ENCODE data around the gene TLR10.
"Not testable (repeated sequence)": the region's sequence is repeated elsewhere in the genome, so short reads cannot be mapped to it uniquely, and the experiment has no call there.

Gene TLR10, protein sequence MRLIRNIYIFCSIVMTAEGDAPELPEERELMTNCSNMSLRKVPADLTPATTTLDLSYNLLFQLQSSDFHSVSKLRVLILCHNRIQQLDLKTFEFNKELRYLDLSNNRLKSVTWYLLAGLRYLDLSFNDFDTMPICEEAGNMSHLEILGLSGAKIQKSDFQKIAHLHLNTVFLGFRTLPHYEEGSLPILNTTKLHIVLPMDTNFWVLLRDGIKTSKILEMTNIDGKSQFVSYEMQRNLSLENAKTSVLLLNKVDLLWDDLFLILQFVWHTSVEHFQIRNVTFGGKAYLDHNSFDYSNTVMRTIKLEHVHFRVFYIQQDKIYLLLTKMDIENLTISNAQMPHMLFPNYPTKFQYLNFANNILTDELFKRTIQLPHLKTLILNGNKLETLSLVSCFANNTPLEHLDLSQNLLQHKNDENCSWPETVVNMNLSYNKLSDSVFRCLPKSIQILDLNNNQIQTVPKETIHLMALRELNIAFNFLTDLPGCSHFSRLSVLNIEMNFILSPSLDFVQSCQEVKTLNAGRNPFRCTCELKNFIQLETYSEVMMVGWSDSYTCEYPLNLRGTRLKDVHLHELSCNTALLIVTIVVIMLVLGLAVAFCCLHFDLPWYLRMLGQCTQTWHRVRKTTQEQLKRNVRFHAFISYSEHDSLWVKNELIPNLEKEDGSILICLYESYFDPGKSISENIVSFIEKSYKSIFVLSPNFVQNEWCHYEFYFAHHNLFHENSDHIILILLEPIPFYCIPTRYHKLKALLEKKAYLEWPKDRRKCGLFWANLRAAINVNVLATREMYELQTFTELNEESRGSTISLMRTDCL

DNA sequence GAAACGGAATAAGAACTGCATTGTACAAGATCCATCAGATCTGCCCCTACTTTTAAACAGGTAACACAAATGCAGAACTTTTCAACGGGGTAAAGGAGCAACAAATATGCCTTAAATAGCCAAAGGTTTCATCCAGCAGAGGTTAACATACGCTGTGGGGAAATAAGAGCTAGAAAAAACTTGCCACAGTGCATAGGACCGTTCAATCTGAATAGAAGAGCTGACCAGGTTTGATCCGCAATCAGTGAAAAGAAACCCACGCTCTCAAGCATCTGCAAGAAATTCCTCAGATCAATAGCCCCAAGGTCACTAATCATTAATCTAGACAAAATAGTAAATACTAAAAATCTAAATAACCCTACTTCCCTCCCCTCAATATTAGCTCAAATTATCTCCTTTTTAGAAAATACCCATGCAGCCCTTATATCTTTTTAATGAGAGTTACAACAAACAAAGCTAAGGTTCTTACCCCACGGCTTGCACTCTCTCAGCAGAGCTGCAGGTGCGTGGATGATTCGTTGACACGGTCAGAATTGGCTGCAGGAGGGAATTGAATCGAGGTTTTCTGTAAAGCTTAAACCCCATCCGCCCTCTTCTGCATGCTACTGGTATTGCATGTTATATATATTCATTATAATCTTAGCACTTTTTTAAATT, at the start of gene TLR10:
TSS of gene TLR10 (minus strand) at position 539 of the 657 bp plus-strand sequence. CDS start 7,400 bp downstream, outside the sequence.
- H3K4me3 ChIP-seq (ENCODE audit: low read depth, low read length): no peak within 1 kb of the TSS
- DNase-seq (ENCODE audit: low read depth): no peak

DNA sequence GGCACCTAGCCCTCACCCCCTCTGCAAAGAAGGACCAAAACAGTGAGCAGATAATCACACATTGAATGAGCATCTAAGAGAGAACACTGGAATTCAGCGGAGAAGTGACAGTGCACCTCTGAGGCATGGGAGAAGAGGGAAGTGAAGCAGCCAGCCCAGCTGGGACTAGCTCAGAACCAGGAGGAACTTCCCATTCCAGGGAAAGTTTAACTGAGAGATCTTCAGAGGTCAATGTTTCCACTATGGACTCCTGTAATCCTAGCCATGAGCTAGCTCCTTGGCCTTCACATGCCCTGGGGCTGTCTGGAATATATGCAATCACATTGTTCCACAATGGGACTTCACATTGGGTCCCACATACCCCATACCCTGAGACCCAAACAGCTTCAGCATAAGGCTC, 49.4 kb upstream of the TLR10 start:
- H3K4me3 ChIP-seq (ENCODE audit: low read depth, low read length): no peak overlapping the region
- no peak for DNase-seq (ENCODE audit: low read depth)

DNA sequence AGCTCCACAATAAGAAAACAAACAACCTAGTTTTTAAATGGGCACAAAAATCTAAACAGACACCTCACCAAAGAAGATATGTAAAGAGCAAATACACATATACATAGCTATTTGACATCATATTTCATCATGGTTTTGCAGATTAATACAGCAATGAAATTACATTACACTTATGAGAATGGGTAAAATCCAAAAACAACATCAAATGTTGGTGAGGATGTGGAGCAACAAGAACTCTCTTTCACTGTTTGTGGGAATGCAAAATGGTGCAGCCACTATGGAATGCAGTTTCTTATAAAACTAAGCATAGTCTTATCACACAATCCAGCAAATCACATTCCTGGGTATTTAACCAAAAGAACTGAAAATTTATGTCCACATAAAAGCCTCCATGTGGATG, 48.9 kb upstream of the TLR10 start:
- no peak for DNase-seq (ENCODE audit: low read depth)
- H3K4me3 ChIP-seq (ENCODE audit: low read depth, low read length): no peak overlapping the region

DNA sequence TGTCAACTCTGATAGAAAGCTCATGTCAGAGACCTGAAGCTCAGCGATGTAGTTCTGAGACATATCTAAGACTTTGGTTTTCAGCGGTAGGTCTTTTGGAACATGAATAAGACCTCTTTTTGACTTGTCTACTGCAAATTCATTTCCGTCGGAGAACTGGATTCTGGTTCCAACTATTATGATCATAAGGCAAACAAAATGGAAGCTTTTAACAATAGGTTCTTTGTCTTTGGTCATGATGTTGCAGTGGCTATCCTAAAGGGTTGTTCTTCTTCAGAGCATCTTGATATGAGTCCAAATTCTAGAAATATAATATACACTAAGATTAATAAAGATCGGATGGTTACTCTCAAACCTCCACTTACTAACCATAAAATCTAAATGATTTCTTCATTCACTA, 46.4 kb upstream of the TLR10 start:
- no peak for DNase-seq (ENCODE audit: low read depth)

DNA sequence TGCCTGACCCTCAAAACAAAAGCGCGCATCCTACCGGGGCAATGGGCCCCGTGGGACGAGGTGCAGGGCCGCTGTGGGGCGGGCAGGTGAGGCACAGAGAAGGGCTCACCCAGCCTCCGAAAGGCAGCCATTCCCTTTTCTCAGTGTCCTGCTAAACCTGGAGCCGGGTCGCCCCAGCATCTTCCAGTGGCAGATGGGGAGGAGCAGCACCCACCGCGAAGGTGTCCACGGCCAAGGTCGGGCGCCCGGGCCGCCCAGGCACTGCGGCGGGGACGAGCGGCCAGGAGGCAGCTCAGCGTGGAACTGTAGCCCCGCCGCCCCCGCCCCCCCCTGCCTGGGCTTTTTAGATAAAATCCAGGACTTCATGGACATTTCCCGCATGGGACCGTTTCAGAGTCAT, 41.0 kb upstream of the TLR10 start:
- H3K4me3 ChIP-seq (ENCODE audit: low read depth, low read length): no peak overlapping the region
- DNase-seq (ENCODE audit: low read depth): no peak

More for the DNA sequence above, 46.4 kb upstream of the TLR10 start:
- no peak overlapping the region for H3K4me3 ChIP-seq (ENCODE audit: low read depth, low read length)

DNA sequence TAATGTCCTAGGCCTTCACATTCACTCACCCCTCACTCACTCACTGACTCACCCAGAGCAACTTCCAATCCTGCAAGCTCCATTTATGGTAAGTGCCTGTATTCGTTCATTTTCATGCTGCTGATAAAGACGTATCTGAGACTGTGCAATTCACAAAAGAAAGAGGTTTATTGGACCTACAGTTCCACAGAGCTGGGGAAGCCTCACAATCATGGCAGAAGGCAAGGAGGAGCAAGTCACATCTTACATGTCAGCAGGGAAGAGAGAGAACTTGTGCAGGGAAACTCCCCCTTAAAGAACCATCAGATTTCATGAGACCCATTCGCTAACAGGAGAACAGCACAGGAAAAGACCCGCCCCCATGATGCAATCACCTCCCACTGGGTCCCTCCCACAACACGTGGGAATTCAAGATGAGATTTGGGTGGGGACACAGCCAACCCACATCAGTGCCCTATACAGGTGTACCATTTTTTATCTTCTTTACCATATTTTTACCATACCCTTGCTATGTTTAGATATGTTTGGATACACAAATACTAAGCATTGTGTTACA, 40.0 kb upstream of the TLR10 start:
- no peak overlapping the region for H3K4me3 ChIP-seq (ENCODE audit: low read depth, low read length)
- no peak for DNase-seq (ENCODE audit: low read depth)

DNA sequence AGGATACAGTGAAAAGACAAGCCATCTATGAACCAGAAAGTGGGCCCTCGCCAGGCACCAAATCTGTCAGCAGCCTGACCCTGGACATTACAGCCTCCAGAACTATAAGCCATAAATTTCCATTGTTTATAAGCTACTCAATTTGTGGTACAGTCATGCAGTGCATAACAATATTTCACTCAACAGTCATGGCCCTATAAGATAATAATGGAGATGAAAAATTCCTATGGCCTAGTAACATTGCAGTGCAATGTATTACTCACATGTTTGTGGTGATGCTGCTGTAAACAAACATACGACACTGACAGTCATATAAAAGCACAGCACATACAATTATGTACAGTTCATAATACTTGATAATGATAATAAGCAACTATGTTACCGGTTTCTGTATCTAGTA, 38.9 kb upstream of the TLR10 start:
- H3K4me3 ChIP-seq (ENCODE audit: low read depth, low read length): no peak overlapping the region
- no peak for DNase-seq (ENCODE audit: low read depth)

DNA sequence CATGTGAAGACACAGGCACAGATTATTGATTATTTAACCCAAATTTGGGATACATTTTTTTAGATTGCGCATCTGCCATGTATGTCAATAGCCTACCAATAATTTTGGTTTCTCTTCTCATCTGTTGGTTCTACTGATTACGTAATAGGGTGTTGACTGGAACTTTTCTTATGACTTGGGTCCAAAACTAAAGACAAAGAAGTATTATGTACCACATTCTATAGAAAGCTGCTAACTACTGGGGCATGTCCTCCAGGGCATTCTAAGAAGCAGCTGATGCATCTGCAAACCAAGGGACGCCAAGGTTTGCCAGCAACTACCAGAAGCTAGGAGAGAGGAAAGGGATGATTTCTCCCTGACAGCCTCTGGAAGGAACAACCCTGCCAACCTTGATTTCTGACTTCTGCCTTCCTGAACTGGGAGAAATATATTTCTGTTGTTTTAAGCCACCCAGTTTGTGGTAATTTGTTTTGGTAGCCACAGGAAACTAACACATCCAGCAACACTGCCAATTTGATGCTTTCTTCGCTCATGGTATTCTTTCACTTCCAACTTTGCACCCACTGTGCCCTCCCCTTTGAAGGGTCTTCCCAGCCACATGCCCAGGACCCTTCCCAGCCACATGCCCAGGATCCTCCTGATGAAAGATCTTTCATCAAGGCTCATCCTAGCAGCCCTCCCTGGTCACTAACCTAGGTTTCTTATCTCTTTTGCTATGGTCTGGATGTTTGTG, 37.7 kb upstream of the TLR10 start:
- no peak overlapping the region for H3K4me3 ChIP-seq (ENCODE audit: low read depth, low read length)
- no peak for DNase-seq (ENCODE audit: low read depth)

DNA sequence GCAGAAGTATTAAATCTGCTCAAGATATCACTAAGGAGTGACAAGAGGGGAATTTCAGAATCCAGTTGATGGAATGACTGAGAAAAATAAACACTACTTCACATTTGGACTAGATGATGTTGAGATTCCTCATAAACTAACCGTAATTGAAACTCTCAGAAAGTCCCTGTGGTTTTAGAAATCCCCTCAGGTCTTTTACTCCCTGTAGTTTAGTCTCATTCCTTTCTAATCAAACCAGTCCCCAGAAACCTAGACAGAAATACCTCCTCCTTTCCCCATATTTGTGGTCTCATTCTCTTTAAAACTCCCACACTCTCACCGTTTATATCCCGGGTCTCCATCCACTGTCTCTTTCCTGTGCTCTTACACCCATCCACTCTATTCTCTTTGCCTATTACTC, 36.8 kb upstream of the TLR10 start:
- DNase-seq (ENCODE audit: low read depth): no peak
- no peak overlapping the region for H3K4me3 ChIP-seq (ENCODE audit: low read depth, low read length)

DNA sequence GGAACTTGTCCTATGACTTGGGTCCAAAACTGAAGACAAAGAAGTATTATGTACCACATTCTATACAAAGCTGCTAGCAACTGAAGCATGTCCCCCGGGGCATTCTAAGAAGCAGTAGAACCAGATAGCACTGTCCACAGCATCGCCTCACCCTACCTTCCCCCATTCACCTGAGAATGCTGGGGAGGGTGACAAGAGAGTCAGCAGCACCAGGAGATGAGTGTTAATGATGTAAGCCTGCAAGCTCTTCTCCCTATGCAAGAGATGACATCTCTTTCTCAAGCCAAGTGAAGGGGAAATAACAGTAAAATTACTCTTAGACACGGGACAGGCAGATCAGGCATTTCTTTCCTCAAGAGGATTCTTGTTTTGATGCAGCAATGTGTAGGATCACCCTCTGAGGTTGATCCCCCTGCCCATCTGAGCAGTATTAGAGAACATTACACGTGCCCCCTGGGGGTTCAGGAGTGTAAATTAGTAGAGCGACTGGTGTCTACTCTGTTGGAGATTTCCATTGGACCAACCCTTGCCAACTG, 35.7 kb upstream of the TLR10 start:
- DNase-seq (ENCODE audit: low read depth): no peak
- no peak overlapping the region for H3K4me3 ChIP-seq (ENCODE audit: low read depth, low read length)

DNA sequence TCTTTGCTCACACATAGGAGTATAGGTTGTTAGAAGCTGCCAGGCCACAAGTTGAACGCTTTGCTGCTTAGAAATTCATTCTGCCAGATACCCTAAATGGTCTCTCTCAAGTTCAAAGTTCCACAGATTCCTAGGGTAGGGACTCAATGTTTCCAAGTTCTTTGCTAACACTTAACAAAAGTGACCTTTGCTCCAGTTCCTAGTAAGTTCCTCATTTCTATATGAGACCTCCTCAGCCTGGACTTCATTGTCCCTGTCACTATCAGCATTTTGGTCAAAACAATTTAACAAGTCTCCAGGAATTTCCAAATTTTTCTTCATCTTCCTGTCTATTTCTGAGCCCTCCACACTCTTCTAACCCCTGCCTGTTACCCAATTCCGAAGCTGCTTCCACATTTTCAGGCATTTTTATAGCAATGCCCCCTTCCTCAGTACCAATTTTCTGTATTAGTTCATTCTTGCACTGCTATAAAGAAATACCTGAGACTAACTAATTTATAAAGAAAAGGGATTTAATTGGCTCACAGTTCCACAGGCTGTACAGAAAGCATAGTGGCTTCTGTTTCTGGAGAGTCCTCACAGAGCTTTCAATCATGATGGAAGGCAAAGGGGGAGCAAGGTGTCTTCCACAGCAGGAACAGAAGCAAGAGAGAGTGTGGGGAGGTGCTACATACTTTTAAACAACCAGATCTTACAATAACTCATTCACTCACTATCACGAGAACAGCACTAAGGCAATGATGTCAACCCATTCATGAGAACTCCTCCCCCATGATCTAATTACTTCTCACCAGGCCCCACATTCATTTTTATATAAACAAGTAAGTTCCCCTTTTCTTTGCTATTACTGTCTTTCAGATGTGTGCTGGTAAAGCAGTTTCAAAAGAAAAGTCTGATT, 33.3 kb upstream of the TLR10 start:
- no peak for DNase-seq (ENCODE audit: low read depth)
- no peak overlapping the region for H3K4me3 ChIP-seq (ENCODE audit: low read depth, low read length)

DNA sequence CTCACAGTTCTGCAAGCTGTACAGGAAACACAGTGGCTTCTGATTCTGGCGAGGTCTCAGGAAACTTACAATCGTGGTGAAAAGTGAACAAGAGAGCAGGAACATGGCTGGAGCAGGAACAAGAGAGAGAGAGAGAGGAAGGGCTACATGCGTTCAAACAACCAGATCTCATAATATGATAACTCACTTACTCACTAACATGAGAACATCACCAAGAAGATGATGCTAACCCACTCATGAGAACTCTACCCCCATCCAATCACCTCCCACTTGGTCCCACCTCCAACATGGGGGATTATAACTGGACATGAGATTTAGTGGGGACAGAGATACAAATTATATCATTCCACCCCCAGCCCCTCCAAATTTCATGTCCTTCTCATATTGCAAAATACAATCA, 31.6 kb upstream of the TLR10 start:
- H3K4me3 ChIP-seq (ENCODE audit: low read depth, low read length): no peak overlapping the region
- no peak for DNase-seq (ENCODE audit: low read depth)

DNA sequence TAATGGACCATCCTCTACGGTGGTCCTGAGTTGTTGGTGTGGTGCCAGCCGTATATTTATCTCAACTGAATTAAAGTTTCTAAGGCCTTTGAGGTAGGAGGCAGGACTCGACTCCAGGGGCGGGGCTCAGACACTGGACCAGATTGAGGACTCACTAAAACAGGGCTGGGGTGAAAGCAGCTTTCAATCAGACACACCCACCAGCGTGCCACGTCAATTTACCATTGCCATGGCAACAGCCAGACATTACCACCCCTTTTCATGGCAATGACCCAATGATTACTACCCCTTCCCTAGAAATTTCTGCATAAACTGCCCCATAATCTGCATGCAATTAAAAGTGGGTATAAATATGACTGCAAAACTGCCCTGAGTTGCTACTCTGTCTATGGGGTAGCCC, 28.5 kb upstream of the TLR10 start:
- H3K4me3 ChIP-seq (ENCODE audit: low read depth, low read length): no peak overlapping the region
- DNase-seq (ENCODE audit: low read depth): no peak

DNA sequence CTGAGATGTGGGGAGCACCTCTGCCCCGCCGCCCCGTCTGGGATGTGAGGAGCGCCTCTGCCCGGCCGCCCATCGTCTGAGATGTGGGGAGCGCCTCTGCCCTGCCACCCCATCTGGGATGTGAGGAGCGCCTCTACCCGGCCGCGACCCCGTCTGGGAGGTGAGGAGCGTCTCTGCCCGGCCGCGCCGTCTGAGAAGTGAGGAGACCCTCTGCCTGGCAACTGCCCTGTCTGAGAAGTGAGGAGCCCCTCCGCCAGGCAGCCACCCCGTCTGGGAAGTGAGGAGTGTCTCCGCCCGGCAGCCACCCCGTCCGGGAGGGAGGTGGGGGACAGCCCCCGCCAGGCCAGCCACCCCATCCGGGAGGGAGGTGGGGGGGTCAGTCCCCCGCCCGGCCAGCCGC, 24.7 kb upstream of the TLR10 start:
- H3K4me3 ChIP-seq (ENCODE audit: low read depth, low read length): not testable (repeated sequence)

DNA sequence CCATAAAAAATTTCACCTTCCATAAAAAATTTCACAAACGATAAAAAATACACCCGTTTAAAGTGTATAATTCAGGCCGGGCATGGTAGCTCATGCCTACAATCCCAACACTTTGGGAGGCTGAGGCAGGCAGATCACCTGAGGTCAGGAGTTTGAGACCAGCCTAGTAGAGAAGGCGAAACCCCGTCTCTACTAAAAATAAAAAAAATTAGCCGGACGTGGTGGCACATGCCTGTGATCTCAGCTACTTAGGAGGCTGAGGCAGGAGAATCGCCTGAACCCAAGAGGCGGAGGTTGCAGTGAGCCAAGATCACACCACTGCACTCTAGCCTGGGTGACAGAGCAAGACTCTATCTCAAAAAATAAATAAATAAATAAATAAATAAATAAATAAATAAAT, 23.5 kb upstream of the TLR10 start:
- not testable (repeated sequence) for DNase-seq (ENCODE audit: low read depth); H3K4me3 ChIP-seq (ENCODE audit: low read depth, low read length)

More for the DNA sequence above, 24.7 kb upstream of the TLR10 start:
- DNase-seq (ENCODE audit: low read depth): not testable (repeated sequence)

DNA sequence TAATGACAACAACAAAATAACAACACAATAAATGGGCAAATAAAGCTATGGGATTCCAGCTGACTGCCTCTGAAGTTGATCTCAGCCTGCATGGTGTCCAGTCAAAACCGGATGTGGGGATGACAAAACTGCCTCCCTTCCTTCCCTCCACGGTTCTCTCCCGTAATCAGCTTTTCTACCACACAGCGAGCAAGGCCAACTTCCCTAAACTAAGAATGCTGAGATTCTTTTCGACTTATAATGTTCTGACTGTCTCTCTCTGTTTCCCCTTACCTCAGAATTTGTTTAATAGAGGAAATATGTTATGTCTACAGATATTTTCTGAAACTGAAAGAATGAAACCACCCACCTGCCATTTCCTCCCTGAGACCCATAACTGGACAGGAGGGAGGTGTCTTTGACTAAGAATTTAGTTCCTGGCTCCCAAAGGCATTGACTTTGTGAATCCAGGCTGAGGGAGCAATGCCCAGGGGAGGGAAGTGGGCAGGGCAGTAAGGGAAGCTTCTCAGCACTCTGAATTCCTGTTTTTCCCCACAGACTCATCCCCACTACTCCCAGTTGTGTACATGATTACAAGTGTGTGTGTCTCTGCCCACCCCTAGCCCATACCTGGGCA, 22.8 kb upstream of the TLR10 start:
- no peak for DNase-seq (ENCODE audit: low read depth)
- no peak overlapping the region for H3K4me3 ChIP-seq (ENCODE audit: low read depth, low read length)

DNA sequence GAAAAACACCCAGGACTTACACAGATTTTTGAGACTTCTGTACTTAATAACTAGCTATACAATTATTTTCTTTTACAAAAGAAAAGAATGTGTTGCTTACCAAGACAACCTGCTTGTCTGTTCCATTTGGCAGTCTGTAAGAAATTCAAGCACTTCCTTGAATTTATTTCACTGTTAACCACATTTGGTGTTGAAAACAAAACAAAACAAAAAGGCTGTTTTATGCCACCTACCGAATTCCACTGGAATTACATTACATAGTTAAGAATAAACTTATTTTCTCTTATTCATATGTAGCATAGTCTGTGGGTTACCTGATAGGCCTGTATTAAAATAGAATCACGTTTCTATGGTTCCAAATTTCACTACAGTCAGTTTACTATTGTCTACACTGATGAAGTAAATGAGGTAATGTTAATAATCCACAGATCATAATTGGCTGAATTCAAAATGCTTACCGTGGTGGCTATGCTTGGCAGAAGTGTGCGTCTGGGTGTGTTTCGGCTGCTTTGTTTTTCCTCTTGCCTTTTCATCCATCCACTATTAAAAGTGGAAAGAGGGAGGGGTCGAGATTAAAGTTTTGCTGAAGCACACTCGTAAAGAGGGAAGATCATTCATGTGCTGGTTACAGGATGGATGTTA, 22.0 kb upstream of the TLR10 start, which contains the start of gene TLR1:
TSS of gene TLR1 (minus strand) at position 138 of the 642 bp plus-strand sequence. CDS start 5,960 bp downstream, outside the sequence.
- H3K4me3 ChIP-seq (ENCODE audit: low read depth, low read length): no peak within 1 kb of the TSS
- DNase-seq (ENCODE audit: low read depth): peak; percentile 21
